ENCODE results near the gene PLCB1. TPM values are rescaled to one million over a fixed set of nuclear protein-coding genes. Genes with fewer than 3 reads are reported as not detected.

PLCB1 gene
- total RNA-seq, 1 donor from 2014 or later = 10.7 TPM

GRCh38 chr20:8571611-8572010, 439.5 kb downstream of the PLCB1 start:
- Histone ChIP-seq H3K36me3 (ENCODE audit: insufficient read depth, low read length) (no peaks in the 10 kb centered on the region), H3K4me3 (ENCODE audit: insufficient read depth, low read depth, low read length) (no peak overlapping the region), H3K9me3 (ENCODE audit: insufficient read depth, low read depth, low read length) (no peaks in the 10 kb centered on the region), H3K4me2 (ENCODE audit: low read length) (no peak overlapping the region), H4K20me1 (ENCODE audit: insufficient read depth, low read length) (no peaks in the 10 kb centered on the region), H2AFZ (ENCODE audit: low read depth, low read length) (no peak overlapping the region), H3K4me1 (ENCODE audit: insufficient read depth, low read length) (no peaks in the 10 kb centered on the region), H3K27me3 (ENCODE audit: insufficient read depth, low read length) (no peaks in the 10 kb centered on the region), H3K9ac (ENCODE audit: low read length) (no peak overlapping the region), H3K79me2 (ENCODE audit: insufficient read depth, low read length) (no peaks in the 10 kb centered on the region), H3K27ac (ENCODE audit: low read depth, low read length) (no peak overlapping the region)
- Mint-ChIP-seq H3K4me1 (ENCODE audit: low read depth, unreplicated experiment) (no peaks in the 10 kb centered on the region), H3K4me3 (ENCODE audit: unreplicated experiment) (no peak overlapping the region), H3K36me3 (ENCODE audit: low read depth, unreplicated experiment) (no peaks in the 10 kb centered on the region), H3K27me3 (ENCODE audit: low read depth, unreplicated experiment) (no peaks in the 10 kb centered on the region), H3K27ac (ENCODE audit: unreplicated experiment) (no peak overlapping the region), H3K9me3 (ENCODE audit: unreplicated experiment) (peaks cover 2% of the 10 kb centered on the region)
- FAIRE-seq = no peak
- TF ChIP-seq CTCF (IDR thresholded peaks at IDR 0.05; ENCODE audit: insufficient read depth, low read depth, low read length) (no peak), EZH2 (IDR thresholded peaks at IDR 0.05; ENCODE audit: insufficient read depth, low read length) (no peak)
- no peak for DNase-seq (ENCODE audit: low read depth)

- FAIRE-seq (no peak), DNase-seq (ENCODE audit: low read depth) (no peak)
- H3K79me2 ChIP-seq (ENCODE audit: insufficient read depth, low read length) = no peaks in the 10 kb centered on the region
- no peaks in the 10 kb centered on the region for H3K27me3 Mint-ChIP-seq (ENCODE audit: low read depth, unreplicated experiment)
- H3K9ac ChIP-seq (ENCODE audit: low read length) = no peak overlapping the region
- no peak overlapping the region for H3K4me3 ChIP-seq (ENCODE audit: insufficient read depth, low read depth, low read length)
- no peaks in the 10 kb centered on the region for H4K20me1 ChIP-seq (ENCODE audit: insufficient read depth, low read length)
- H3K36me3 Mint-ChIP-seq (ENCODE audit: low read depth, unreplicated experiment) = no peaks in the 10 kb centered on the region
- no peaks in the 10 kb centered on the region for H3K36me3 ChIP-seq (ENCODE audit: insufficient read depth, low read length)
- TF ChIP-seq CTCF (IDR thresholded peaks at IDR 0.05; ENCODE audit: insufficient read depth, low read depth, low read length) (no peak), EZH2 (IDR thresholded peaks at IDR 0.05; ENCODE audit: insufficient read depth, low read length) (no peak)
- H3K4me3 Mint-ChIP-seq (ENCODE audit: unreplicated experiment) = no peak overlapping the region
- H3K27ac Mint-ChIP-seq (ENCODE audit: unreplicated experiment) = no peak overlapping the region
- H2AFZ ChIP-seq (ENCODE audit: low read depth, low read length) = no peak overlapping the region
- H3K27me3 ChIP-seq (ENCODE audit: insufficient read depth, low read length) = no peaks in the 10 kb centered on the region
- H3K27ac ChIP-seq (ENCODE audit: low read depth, low read length) = no peak overlapping the region
- no peaks in the 10 kb centered on the region for H3K9me3 ChIP-seq (ENCODE audit: insufficient read depth, low read depth, low read length)
- peaks cover 2% of the 10 kb centered on the region for H3K9me3 Mint-ChIP-seq (ENCODE audit: unreplicated experiment)
- no peaks in the 10 kb centered on the region for H3K4me1 ChIP-seq (ENCODE audit: insufficient read depth, low read length)
- H3K4me1 Mint-ChIP-seq (ENCODE audit: low read depth, unreplicated experiment) = no peaks in the 10 kb centered on the region
- no peak overlapping the region for H3K4me2 ChIP-seq (ENCODE audit: low read length)
These were observed 441.6 kb downstream of the PLCB1 start for GRCh38 chr20:8573686-8574085.

GRCh38 chr20:8575114-8575513, 443.0 kb downstream of the PLCB1 start:
- Mint-ChIP-seq H3K9me3 (ENCODE audit: unreplicated experiment) (peaks cover 2% of the 10 kb centered on the region), H3K27me3 (ENCODE audit: low read depth, unreplicated experiment) (no peaks in the 10 kb centered on the region), H3K4me3 (ENCODE audit: unreplicated experiment) (no peak overlapping the region), H3K4me1 (ENCODE audit: low read depth, unreplicated experiment) (no peaks in the 10 kb centered on the region), H3K36me3 (ENCODE audit: low read depth, unreplicated experiment) (no peaks in the 10 kb centered on the region), H3K27ac (ENCODE audit: unreplicated experiment) (no peak overlapping the region)
- H3K4me1 ChIP-seq (ENCODE audit: insufficient read depth, low read length) = no peaks in the 10 kb centered on the region
- H3K79me2 ChIP-seq (ENCODE audit: insufficient read depth, low read length) = no peaks in the 10 kb centered on the region
- H3K9me3 ChIP-seq (ENCODE audit: insufficient read depth, low read depth, low read length) = no peaks in the 10 kb centered on the region
- no peaks in the 10 kb centered on the region for H3K36me3 ChIP-seq (ENCODE audit: insufficient read depth, low read length)
- no peak overlapping the region for H3K4me2 ChIP-seq (ENCODE audit: low read length)
- no peaks in the 10 kb centered on the region for H3K27me3 ChIP-seq (ENCODE audit: insufficient read depth, low read length)
- no peak overlapping the region for H3K9ac ChIP-seq (ENCODE audit: low read length)
- no peak overlapping the region for H3K27ac ChIP-seq (ENCODE audit: low read depth, low read length)
- no peaks in the 10 kb centered on the region for H4K20me1 ChIP-seq (ENCODE audit: insufficient read depth, low read length)
- H3K4me3 ChIP-seq (ENCODE audit: insufficient read depth, low read depth, low read length) = no peak overlapping the region
- DNase-seq (ENCODE audit: low read depth) = no peak
- no peak for TF ChIP-seq CTCF (IDR thresholded peaks at IDR 0.05; ENCODE audit: insufficient read depth, low read depth, low read length)
- TF ChIP-seq EZH2 (IDR thresholded peaks at IDR 0.05; ENCODE audit: insufficient read depth, low read length) = no peak
- no peak for FAIRE-seq
- no peak overlapping the region for H2AFZ ChIP-seq (ENCODE audit: low read depth, low read length)

All from astrocyte (in vitro differentiated cells and primary cell).